PFSK-1 (cell line): Measurements from ENCODE around the gene BOC.

ENCODE experiments used
- FOXP2 ChIP-seq: optimal IDR thresholded peaks from 2 replicates; pipeline ENCODE3; 2011; ENCODE audit warnings: borderline replicate concordance, control low read depth, inconsistent platforms; ENCODE audit not compliant: insufficient read depth; ENCODE audit errors: extremely low read length, extremely low read depth
- POLR2AphosphoS5 ChIP-seq: IDR thresholded peaks from 2 replicates; pipeline ENCODE4 v1.6.1; 2012; ENCODE audit warnings: low read depth, mild to moderate bottlenecking, control low read depth, low read length, moderate library complexity
- REST ChIP-seq, 2 experiments: IDR thresholded peaks; 2 replicates each; pipeline versions ENCODE4 v1.6.1 to v1.8.0; 2011 to 2012; ENCODE audit warnings: low read depth in 2 of 2, low read length in 2 of 2, control low read depth in 1 of 2, inconsistent platforms in 1 of 2, mild to moderate bottlenecking in 1 of 2, moderate library complexity in 1 of 2; ENCODE audit not compliant: insufficient read depth in 1 of 2
- SIN3A ChIP-seq: IDR thresholded peaks from 2 replicates; pipeline ENCODE4 v1.6.1; 2012; ENCODE audit warnings: mild to moderate bottlenecking, low read length, moderate library complexity, borderline replicate concordance; ENCODE audit not compliant: insufficient read depth
- TAF1 ChIP-seq: IDR thresholded peaks from 2 replicates; pipeline ENCODE4 v1.6.1; 2012; ENCODE audit warnings: low read length, control low read depth, borderline replicate concordance; ENCODE audit not compliant: insufficient read depth

Gene BOC

GRCh38 chr3:113304856-113305540, 93.6 kb downstream of the BOC start:
- TF ChIP-seq POLR2AphosphoS5 (no peak), TAF1 (no peak), FOXP2 (no peak), SIN3A (no peak), REST (IDR thresholded peaks at IDR 0.05; ENCODE audit: insufficient read depth in 1 of 2, low read depth in 2 of 2, low read length in 2 of 2) (no peak)

- TF ChIP-seq TAF1: no peak
- TF ChIP-seq FOXP2: no peak
- no peak for TF ChIP-seq POLR2AphosphoS5
- no peak for TF ChIP-seq REST (IDR thresholded peaks at IDR 0.05; ENCODE audit: insufficient read depth in 1 of 2, low read depth in 2 of 2, low read length in 2 of 2)
- TF ChIP-seq SIN3A: no peak
Measured at GRCh38 chr3:113310960-113311359, 99.6 kb downstream of the BOC start.

GRCh38 chr3:113312416-113312815, 101.1 kb downstream of the BOC start:
- TF ChIP-seq FOXP2 (no peak), POLR2AphosphoS5 (no peak), SIN3A (no peak), REST (IDR thresholded peaks at IDR 0.05; ENCODE audit: insufficient read depth in 1 of 2, low read depth in 2 of 2, low read length in 2 of 2) (no peak), TAF1 (no peak)

- TF ChIP-seq TAF1: no peak
- no peak for TF ChIP-seq SIN3A
- TF ChIP-seq POLR2AphosphoS5: no peak
- TF ChIP-seq FOXP2: no peak
- no peak for TF ChIP-seq REST (IDR thresholded peaks at IDR 0.05; ENCODE audit: insufficient read depth in 1 of 2, low read depth in 2 of 2, low read length in 2 of 2)
Measured at GRCh38 chr3:113314923-113315322, 103.6 kb downstream of the BOC start.

GRCh38 chr3:113329757-113330156, 118.4 kb downstream of the BOC start:
- no peak for TF ChIP-seq FOXP2
- no peak for TF ChIP-seq POLR2AphosphoS5
- no peak for TF ChIP-seq REST (IDR thresholded peaks at IDR 0.05; ENCODE audit: insufficient read depth in 1 of 2, low read depth in 2 of 2, low read length in 2 of 2)
